ENCODE measurements around the gene RUNX1. TPM values are rescaled to one million over a fixed set of nuclear protein-coding genes. Genes with fewer than 3 reads are reported as not detected.

The RUNX1 gene
- total RNA-seq, 1 experiment from 2014 or later, result 55.2 TPM

- Histone ChIP-seq H3K27me3 (ENCODE audit: low read length) (no peaks in the 10 kb centered on the region), H3K9ac (ENCODE audit: low read length) (no peak overlapping the region), H3K4me3 (ENCODE audit: low read length) (no peak overlapping the region), H3K79me2 (ENCODE audit: low read length) (peaks cover 10% of the 10 kb centered on the region), H3F3A (ENCODE audit: low read length, unreplicated experiment) (peaks cover 5% of the 10 kb centered on the region), H3K9me3 (ENCODE audit: low read length) (no peaks in the 10 kb centered on the region), H3K9me2 (replicated peaks; ENCODE audit: low read length) (no peaks in the 10 kb centered on the region), H3K36me3 (ENCODE audit: low read depth, low read length) (peaks cover 30% of the 10 kb centered on the region), H3K4me1 (ENCODE audit: insufficient read depth, low read length) (peaks cover 18% of the 10 kb centered on the region), H2AFZ (ENCODE audit: low read length) (no peak overlapping the region), H4K20me1 (ENCODE audit: low read length) (no peaks in the 10 kb centered on the region; the same call in 1 of the 2 replicates), H3K27ac (ENCODE audit: low read length) (no peak overlapping the region), H3K4me2 (ENCODE audit: low read length) (no peak overlapping the region)
- POLR2A ChIA-PET (ENCODE audit: unreplicated experiment), result no interaction called here
- DNase-seq (no peak), ATAC-seq (no peak)
- intact Hi-C loops (cut with micrococcal nuclease), result no loop called here
- BruUV-seq (replicated peaks), result no TSS peak
- CTCF ChIA-PET, result interaction anchor here (1.3 kb wide), 1 partner anchor 45 kb away, joined by 7 read pairs; no protein-coding TSS in a partner anchor
- TF ChIP-seq EZH2phosphoT487 (IDR thresholded peaks at IDR 0.05; ENCODE audit: borderline replicate concordance, low read length) (no peak), EZH2 (IDR thresholded peaks at IDR 0.05; ENCODE audit: low read length, unreplicated experiment) (no peak), CTCF (conservative IDR thresholded peaks at IDR 0.05; ENCODE audit: low read depth, low read length) (no peak)
Observed at GRCh38 chr21:34790341-34790740, 258.8 kb downstream of the RUNX1 start.

GRCh38 chr21:34788879-34789278, 260.2 kb downstream of the RUNX1 start:
- BruUV-seq (replicated peaks), result TSS peak; percentile 5
- ATAC-seq, result no peak
- CTCF ChIA-PET, result no interaction called here
- TF ChIP-seq EZH2 (IDR thresholded peaks at IDR 0.05; ENCODE audit: low read length, unreplicated experiment), result no peak
- no peak for TF ChIP-seq CTCF (conservative IDR thresholded peaks at IDR 0.05; ENCODE audit: low read depth, low read length)
- TF ChIP-seq EZH2phosphoT487 (IDR thresholded peaks at IDR 0.05; ENCODE audit: borderline replicate concordance, low read length), result no peak
- H3F3A ChIP-seq (ENCODE audit: low read length, unreplicated experiment), result peaks cover 5% of the 10 kb centered on the region
- no peaks in the 10 kb centered on the region for H3K9me3 ChIP-seq (ENCODE audit: low read length)
- H3K79me2 ChIP-seq (ENCODE audit: low read length), result no peaks in the 10 kb centered on the region
- intact Hi-C loops (cut with micrococcal nuclease), result no loop called here
- POLR2A ChIA-PET (ENCODE audit: unreplicated experiment), result no interaction called here
- no peaks in the 10 kb centered on the region for H3K9me2 ChIP-seq (replicated peaks; ENCODE audit: low read length)
- peaks cover 7% of the 10 kb centered on the region for H3K4me1 ChIP-seq (ENCODE audit: insufficient read depth, low read length)
- no peaks in the 10 kb centered on the region for H3K27me3 ChIP-seq (ENCODE audit: low read length)
- DNase-seq, result no peak
- peaks cover 19% of the 10 kb centered on the region for H3K36me3 ChIP-seq (ENCODE audit: low read depth, low read length)
- H3K4me2 ChIP-seq (ENCODE audit: low read length), result no peak overlapping the region
- H3K4me3 ChIP-seq (ENCODE audit: low read length), result no peak overlapping the region
- no peaks in the 10 kb centered on the region; the same call in 1 of the 2 replicates for H4K20me1 ChIP-seq (ENCODE audit: low read length)
- H2AFZ ChIP-seq (ENCODE audit: low read length), result no peak overlapping the region
- H3K27ac ChIP-seq (ENCODE audit: low read length), result no peak overlapping the region
- H3K9ac ChIP-seq (ENCODE audit: low read length), result no peak overlapping the region

- no peaks in the 10 kb centered on the region for H3K9me3 ChIP-seq (ENCODE audit: low read length)
- no peak overlapping the region for H3K27ac ChIP-seq (ENCODE audit: low read length)
- H4K20me1 ChIP-seq (ENCODE audit: low read length), result no peaks in the 10 kb centered on the region
- no peak for DNase-seq
- TF ChIP-seq EZH2phosphoT487 (IDR thresholded peaks at IDR 0.05; ENCODE audit: borderline replicate concordance, low read length), result no peak
- TF ChIP-seq EZH2 (IDR thresholded peaks at IDR 0.05; ENCODE audit: low read length, unreplicated experiment), result no peak
- no peak for TF ChIP-seq CTCF (conservative IDR thresholded peaks at IDR 0.05; ENCODE audit: low read depth, low read length)
- H3K27me3 ChIP-seq (ENCODE audit: low read length), result no peaks in the 10 kb centered on the region
- H3F3A ChIP-seq (ENCODE audit: low read length, unreplicated experiment), result no peaks in the 10 kb centered on the region
- intact Hi-C loops (cut with micrococcal nuclease), result no loop called here
- no peak overlapping the region for H3K4me3 ChIP-seq (ENCODE audit: low read length)
- H3K4me2 ChIP-seq (ENCODE audit: low read length), result no peak overlapping the region
- no peaks in the 10 kb centered on the region for H3K79me2 ChIP-seq (ENCODE audit: low read length)
- no peak overlapping the region for H3K9ac ChIP-seq (ENCODE audit: low read length)
- no peak overlapping the region for H2AFZ ChIP-seq (ENCODE audit: low read length)
- H3K4me1 ChIP-seq (ENCODE audit: insufficient read depth, low read length), result no peaks in the 10 kb centered on the region
- ATAC-seq, result no peak
- ChIA-PET POLR2A (ENCODE audit: unreplicated experiment) (no interaction called here), CTCF (no interaction called here)
- H3K9me2 ChIP-seq (replicated peaks; ENCODE audit: low read length), result no peaks in the 10 kb centered on the region
- BruUV-seq (replicated peaks), result no TSS peak
- H3K36me3 ChIP-seq (ENCODE audit: low read depth, low read length), result peaks cover 2% of the 10 kb centered on the region
Observed at GRCh38 chr21:34783815-34784214, 265.3 kb downstream of the RUNX1 start.
